CD4-positive, alpha-beta T cell treated with Interleukin-21 for 1 hour (primary cell): Measurements from ENCODE around the gene PKP3.
A peak's percentile ranks its signal among the peaks of the same experiment; 100 is the strongest.
"Not testable (repeated sequence)": the region's sequence is repeated elsewhere in the genome, so short reads cannot be mapped to it uniquely, and the experiment has no call there.

ENCODE experiments used
- DNase-seq: peaks from one replicate; pipeline ENCODE4 v3.0.0-alpha.2; 2020

The PKP3 gene

GRCh38 chr11:431921-432320, 37.9 kb downstream of the PKP3 start:
- no peak for DNase-seq

- DNase-seq: no peak
Observed at GRCh38 chr11:432501-433100, 38.6 kb downstream of the PKP3 start.

GRCh38 chr11:433111-433510, 39.1 kb downstream of the PKP3 start:
- no peak for DNase-seq

- DNase-seq: no peak
Observed at GRCh38 chr11:433641-434040, 39.6 kb downstream of the PKP3 start.

GRCh38 chr11:434496-434895, 40.5 kb downstream of the PKP3 start:
- DNase-seq: no peak

GRCh38 chr11:434999-435740, 41.2 kb downstream of the PKP3 start:
- DNase-seq: not testable (repeated sequence)

- no peak for DNase-seq
Observed at GRCh38 chr11:437228-437870, 43.3 kb downstream of the PKP3 start.

- DNase-seq: no peak
Observed at GRCh38 chr11:438101-438844, 44.3 kb downstream of the PKP3 start.

- no peak for DNase-seq
Observed at GRCh38 chr11:439315-440064, 45.5 kb downstream of the PKP3 start.

- no peak for DNase-seq
Observed at GRCh38 chr11:440065-441042, 46.3 kb downstream of the PKP3 start.

- DNase-seq: no peak
Observed at GRCh38 chr11:441043-441417, 47.0 kb downstream of the PKP3 start.

GRCh38 chr11:441418-442274, 47.6 kb downstream of the PKP3 start, which contains the start of gene ANO9:
ANO9 (minus strand) TSS chr11:442011; CDS start chr11:441926, 85 bp downstream.
- peak; percentile 74 for DNase-seq

- no peak for DNase-seq
Observed at GRCh38 chr11:442611-443081, 48.6 kb downstream of the PKP3 start.

- no peak for DNase-seq
Observed at GRCh38 chr11:443542-444199, 49.7 kb downstream of the PKP3 start.

- DNase-seq: no peak
Observed at GRCh38 chr11:444396-445144, 50.6 kb downstream of the PKP3 start.

- no peak for DNase-seq
Observed at GRCh38 chr11:445765-446588, 52.0 kb downstream of the PKP3 start.

- DNase-seq: no peak
Observed at GRCh38 chr11:446891-447290, 52.9 kb downstream of the PKP3 start.
